GM12891 (cell line): ENCODE measurements around the gene TBC1D32.

Source experiments
- PAX5 ChIP-seq: IDR thresholded peaks from 2 replicates; pipeline ENCODE4 v1.6.1; 2011; ENCODE audit warnings: low read length, moderate library complexity, mild to moderate bottlenecking; ENCODE audit not compliant: insufficient read depth, severe bottlenecking
- POLR2A ChIP-seq: IDR thresholded peaks from 2 replicates; pipeline ENCODE4 v1.6.1; 2011; ENCODE audit warnings: low read depth, low read length, control low read depth
- TAF1 ChIP-seq: IDR thresholded peaks from 2 replicates; pipeline ENCODE4 v1.6.1; 2011; ENCODE audit warnings: low read depth, low read length, control low read depth

DNA sequence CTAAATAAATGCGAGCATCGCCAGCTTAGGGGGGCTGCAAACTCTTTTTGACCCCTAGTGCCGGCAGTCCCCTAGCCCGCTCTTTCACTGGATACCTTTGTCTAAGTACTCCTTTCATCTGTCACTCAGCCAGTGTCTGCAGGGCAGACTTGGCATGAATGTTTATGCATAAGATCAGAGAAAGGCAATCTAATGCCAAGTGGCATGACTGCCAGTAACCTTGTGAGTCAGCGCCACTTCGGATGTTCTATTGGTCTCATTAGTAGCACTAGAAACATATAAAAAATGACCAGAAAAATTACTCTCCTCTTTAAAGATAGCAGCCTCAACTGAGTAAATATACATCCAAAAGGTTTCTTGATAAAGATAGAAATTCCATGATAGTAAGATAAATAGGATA, 192.2 kb downstream of the TBC1D32 start:
- no peak for TF ChIP-seq POLR2A
- no peak for TF ChIP-seq TAF1
- TF ChIP-seq PAX5: no peak
